Hematopoietic multipotent progenitor cell treated with erythropoietin and hydrocortisone succinate and interleukin-3 and kit ligand, for 4 days (in vitro differentiated cells): ENCODE data around the gene SLC6A2.

Experiments used
- DNase-seq: peaks from one replicate; pipeline ENCODE4 v3.0.0-alpha.2; 2015

Gene SLC6A2

GRCh38 chr16:55725055-55725777 is 69.4 kb downstream of the SLC6A2 start:
- DNase-seq = no peak

- no peak for DNase-seq
Measured at GRCh38 chr16:55728797-55729196, 73.0 kb downstream of the SLC6A2 start.

- no peak for DNase-seq
Measured at GRCh38 chr16:55730115-55730514, 74.3 kb downstream of the SLC6A2 start.

- no peak for DNase-seq
Measured at GRCh38 chr16:55732496-55732895, 76.7 kb downstream of the SLC6A2 start.

- DNase-seq = no peak
Measured at GRCh38 chr16:55734665-55735064, 78.9 kb downstream of the SLC6A2 start.

GRCh38 chr16:55735120-55735781 is 79.5 kb downstream of the SLC6A2 start:
- DNase-seq = no peak

- no peak for DNase-seq
Measured at GRCh38 chr16:55736671-55737070, 80.9 kb downstream of the SLC6A2 start.

GRCh38 chr16:55737318-55737717 is 81.5 kb downstream of the SLC6A2 start:
- DNase-seq = no peak

GRCh38 chr16:55737966-55738365 is 82.2 kb downstream of the SLC6A2 start:
- no peak for DNase-seq

- no peak for DNase-seq
Measured at GRCh38 chr16:55746081-55746480, 90.3 kb downstream of the SLC6A2 start.

- no peak for DNase-seq
Measured at GRCh38 chr16:55747785-55748184, 92.0 kb downstream of the SLC6A2 start.

GRCh38 chr16:55752465-55753144 is 96.8 kb downstream of the SLC6A2 start:
- DNase-seq = peak; percentile 73

- DNase-seq = peak; percentile 46
Measured at GRCh38 chr16:55753145-55753631, 97.4 kb downstream of the SLC6A2 start.
